ENCODE data around the gene ABCC1. TPM values are rescaled to one million over a fixed set of nuclear protein-coding genes. Genes with fewer than 3 reads are reported as not detected.
"Not testable (repeated sequence)": the region's sequence is repeated elsewhere in the genome, so short reads cannot be mapped to it uniquely, and the experiment has no call there.

Gene ABCC1
- total and polyA plus RNA-seq, 2 donors from 2014 or later = 4.6 to 29.7 TPM

DNA sequence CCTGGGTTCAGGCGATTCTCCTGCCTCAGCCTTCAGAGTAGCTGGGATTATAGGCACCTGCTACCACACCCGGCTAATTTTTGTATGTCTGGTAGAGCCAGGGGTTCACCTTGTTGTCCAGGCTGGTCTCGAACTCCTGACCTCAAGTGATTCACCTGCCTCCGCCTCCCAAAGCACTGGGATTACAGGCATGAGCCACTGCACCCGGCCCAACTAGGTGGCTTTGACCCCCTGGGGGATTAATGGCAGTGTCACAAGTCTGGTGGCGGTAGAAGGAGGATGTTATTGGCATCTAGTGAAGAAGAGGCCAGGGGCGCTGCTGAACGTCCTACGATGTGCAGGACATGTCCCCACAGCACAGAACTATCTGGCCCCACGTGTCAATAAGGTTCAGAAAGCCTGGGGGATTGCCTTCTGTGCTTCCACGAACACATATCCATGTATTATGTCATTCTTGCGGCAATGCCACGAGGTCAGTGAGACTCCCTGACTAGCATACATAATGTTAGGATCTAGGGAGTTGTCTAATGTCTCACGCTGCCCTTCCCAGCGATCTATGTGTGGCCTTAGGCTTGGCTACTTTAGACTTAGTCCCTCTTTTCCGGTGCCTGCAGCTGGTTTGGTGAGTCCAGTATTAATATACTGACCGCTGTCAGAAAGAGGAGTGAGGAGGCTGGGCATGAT is 198.0 kb downstream of the ABCC1 start:
- H3K36me3 ChIP-seq (ENCODE audit: control insufficient read depth in 2 of 3, insufficient read depth in 3 of 3, low read length in 3 of 3) = peaks cover 0 to 6% (median 0%) of the 10 kb centered on the region in 3 donors
- H3K9ac ChIP-seq (ENCODE audit: low read length in 3 of 3) = no peak overlapping the region
- DNase-seq (peak in 1 of 5 donors; percentile 39), FAIRE-seq (no peak)
- no peaks in the 10 kb centered on the region for H3K9me3 ChIP-seq (ENCODE audit: control insufficient read depth in 2 of 3, insufficient read depth in 1 of 3, low read length in 3 of 3)
- no peak overlapping the region for H3K4me3 ChIP-seq (ENCODE audit: low read length in 3 of 3)
- no peak overlapping the region for H3K27ac ChIP-seq (ENCODE audit: low read depth in 2 of 2, low read length in 2 of 2)
- H3K27me3 ChIP-seq (ENCODE audit: control insufficient read depth, insufficient read depth, low read length) = no peaks in the 10 kb centered on the region
- intact Hi-C loops (cut with DNase I) = no loop called here
- no peak for TF ChIP-seq CTCF (IDR thresholded peaks at IDR 0.05; ENCODE audit: borderline replicate concordance, extremely low read depth, insufficient read depth)
- peaks cover 0 to 30% (median 19%) of the 10 kb centered on the region in 3 donors for H3K4me1 ChIP-seq (ENCODE audit: control insufficient read depth in 2 of 3, insufficient read depth in 2 of 3, low read depth in 1 of 3, low read length in 3 of 3)

DNA sequence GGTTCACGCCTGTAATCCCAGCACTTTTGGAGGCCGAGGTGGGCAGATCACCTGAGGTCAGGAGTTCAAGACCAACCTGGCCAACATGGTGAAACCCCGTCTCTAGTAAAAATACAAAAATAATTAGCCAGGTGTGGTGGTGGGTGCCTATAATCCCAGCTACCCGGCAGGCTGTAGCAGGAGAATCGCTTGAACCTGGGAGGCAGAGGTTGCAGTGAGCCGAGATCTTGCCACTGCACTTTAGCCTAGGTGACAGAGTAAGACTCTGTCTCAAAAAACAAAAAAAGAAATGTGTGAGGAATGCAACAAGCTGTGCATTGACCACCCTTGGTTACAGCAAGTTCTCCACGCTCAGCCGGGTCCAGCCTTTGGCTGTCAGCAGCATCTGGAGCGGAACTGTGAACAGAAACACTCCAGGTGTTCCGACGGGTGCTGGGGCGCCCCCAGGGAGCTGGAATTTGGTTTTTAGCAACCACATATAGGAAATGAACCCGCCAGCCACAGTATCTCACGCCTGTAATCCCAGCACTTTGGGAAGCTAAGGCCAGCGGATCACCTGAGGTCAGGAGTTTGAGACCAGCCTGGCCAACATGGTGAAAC is 198.7 kb downstream of the ABCC1 start:
- FAIRE-seq; H3K4me3 ChIP-seq (ENCODE audit: low read length in 3 of 3); H3K9me3 ChIP-seq (ENCODE audit: control insufficient read depth in 2 of 3, insufficient read depth in 1 of 3, low read length in 3 of 3); H3K9ac ChIP-seq (ENCODE audit: low read length in 3 of 3); H3K27me3 ChIP-seq (ENCODE audit: control insufficient read depth, insufficient read depth, low read length); intact Hi-C loops (cut with DNase I); H3K36me3 ChIP-seq (ENCODE audit: control insufficient read depth in 2 of 3, insufficient read depth in 3 of 3, low read length in 3 of 3): not testable (repeated sequence)
- DNase-seq = peak in 4 of 5 donors; percentile 39 to 75 (median 50)
- peaks cover 0 to 30% (median 19%) of the 10 kb centered on the region in 3 donors for H3K4me1 ChIP-seq (ENCODE audit: control insufficient read depth in 2 of 3, insufficient read depth in 2 of 3, low read depth in 1 of 3, low read length in 3 of 3)
- peak overlapping the region in 1 of 2 donors; percentile 22 for H3K27ac ChIP-seq (ENCODE audit: low read depth in 2 of 2, low read length in 2 of 2)

DNA sequence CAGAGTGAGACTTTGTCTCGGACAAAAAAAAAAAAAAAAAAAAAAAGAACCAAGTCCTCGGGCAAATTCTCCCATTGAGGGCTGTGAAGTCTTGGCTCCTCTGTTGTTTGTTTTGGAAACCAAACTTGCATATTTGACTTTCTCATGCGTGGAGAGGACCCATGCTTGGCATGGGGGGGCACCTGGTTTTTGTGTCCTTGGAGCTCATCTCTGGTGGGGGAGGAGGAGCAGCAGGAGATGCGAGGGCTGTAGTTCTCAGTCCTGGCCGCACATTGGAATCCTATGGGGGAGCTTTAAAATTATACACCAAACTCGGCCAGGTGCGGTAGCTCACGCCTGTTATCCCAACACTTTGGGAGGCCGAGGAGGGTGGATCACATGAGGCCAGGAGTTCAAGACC is 199.3 kb downstream of the ABCC1 start:
- no peak overlapping the region for H3K4me3 ChIP-seq (ENCODE audit: low read length in 3 of 3)
- FAIRE-seq = no peak
- H3K4me1 ChIP-seq (ENCODE audit: control insufficient read depth in 2 of 3, insufficient read depth in 2 of 3, low read depth in 1 of 3, low read length in 3 of 3) = peaks cover 0 to 30% (median 19%) of the 10 kb centered on the region in 3 donors
- peaks cover 0 to 7% (median 0%) of the 10 kb centered on the region in 3 donors for H3K36me3 ChIP-seq (ENCODE audit: control insufficient read depth in 2 of 3, insufficient read depth in 3 of 3, low read length in 3 of 3)
- no peak overlapping the region for H3K9ac ChIP-seq (ENCODE audit: low read length in 3 of 3)
- H3K27ac ChIP-seq (ENCODE audit: low read depth in 2 of 2, low read length in 2 of 2) = no peak overlapping the region
- peak in 2 of 5 donors; percentile 34 to 59 for DNase-seq
- H3K27me3 ChIP-seq (ENCODE audit: control insufficient read depth, insufficient read depth, low read length) = no peaks in the 10 kb centered on the region
- H3K9me3 ChIP-seq (ENCODE audit: control insufficient read depth in 2 of 3, insufficient read depth in 1 of 3, low read length in 3 of 3) = no peaks in the 10 kb centered on the region
- intact Hi-C loops (cut with DNase I) = no loop called here
- no peak for TF ChIP-seq CTCF (IDR thresholded peaks at IDR 0.05; ENCODE audit: borderline replicate concordance, extremely low read depth, insufficient read depth)

GRCh38 chr16:16149710-16150116 is 200.3 kb downstream of the ABCC1 start:
- Histone ChIP-seq H3K9me3 (ENCODE audit: control insufficient read depth in 2 of 3, insufficient read depth in 1 of 3, low read length in 3 of 3) (no peaks in the 10 kb centered on the region), H3K4me3 (ENCODE audit: low read length in 3 of 3) (no peak overlapping the region), H3K27me3 (ENCODE audit: control insufficient read depth, insufficient read depth, low read length) (no peaks in the 10 kb centered on the region), H3K9ac (ENCODE audit: low read length in 3 of 3) (no peak overlapping the region), H3K27ac (ENCODE audit: low read depth in 2 of 2, low read length in 2 of 2) (peak overlapping the region; percentile 19 to 79), H3K36me3 (ENCODE audit: control insufficient read depth in 2 of 3, insufficient read depth in 3 of 3, low read length in 3 of 3) (peaks cover 0 to 7% (median 0%) of the 10 kb centered on the region in 3 donors), H3K4me1 (ENCODE audit: control insufficient read depth in 2 of 3, insufficient read depth in 2 of 3, low read depth in 1 of 3, low read length in 3 of 3) (peaks cover 0 to 30% (median 19%) of the 10 kb centered on the region in 3 donors)
- no peak for TF ChIP-seq CTCF (IDR thresholded peaks at IDR 0.05; ENCODE audit: borderline replicate concordance, extremely low read depth, insufficient read depth)
- intact Hi-C loops (cut with DNase I) = no loop called here
- DNase-seq (no peak), FAIRE-seq (no peak)

Data from kidney (tissue), 14 donors.